Measurements from ENCODE around the gene C1orf105.

DNA sequence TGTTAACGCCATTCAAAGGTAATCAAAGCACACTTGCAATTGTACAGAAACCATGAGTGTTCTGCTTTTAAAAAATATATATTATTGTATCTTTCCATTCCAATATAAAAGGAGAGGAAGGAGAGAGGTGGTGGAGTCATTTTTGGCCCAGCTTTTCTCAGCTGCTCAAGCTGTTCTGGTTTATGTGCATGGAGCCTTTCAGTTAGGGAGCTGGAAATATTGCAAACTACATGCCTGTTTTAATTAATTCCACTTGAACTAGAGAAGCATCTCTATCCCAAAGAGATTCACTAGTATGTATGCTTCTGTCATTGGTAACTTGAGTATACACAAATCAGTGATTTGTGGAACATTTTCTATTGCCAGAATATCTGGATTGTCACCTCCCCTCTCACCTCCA, 28.5 kb upstream of the C1orf105 start:
- TF ChIP-seq, protein P1, sequence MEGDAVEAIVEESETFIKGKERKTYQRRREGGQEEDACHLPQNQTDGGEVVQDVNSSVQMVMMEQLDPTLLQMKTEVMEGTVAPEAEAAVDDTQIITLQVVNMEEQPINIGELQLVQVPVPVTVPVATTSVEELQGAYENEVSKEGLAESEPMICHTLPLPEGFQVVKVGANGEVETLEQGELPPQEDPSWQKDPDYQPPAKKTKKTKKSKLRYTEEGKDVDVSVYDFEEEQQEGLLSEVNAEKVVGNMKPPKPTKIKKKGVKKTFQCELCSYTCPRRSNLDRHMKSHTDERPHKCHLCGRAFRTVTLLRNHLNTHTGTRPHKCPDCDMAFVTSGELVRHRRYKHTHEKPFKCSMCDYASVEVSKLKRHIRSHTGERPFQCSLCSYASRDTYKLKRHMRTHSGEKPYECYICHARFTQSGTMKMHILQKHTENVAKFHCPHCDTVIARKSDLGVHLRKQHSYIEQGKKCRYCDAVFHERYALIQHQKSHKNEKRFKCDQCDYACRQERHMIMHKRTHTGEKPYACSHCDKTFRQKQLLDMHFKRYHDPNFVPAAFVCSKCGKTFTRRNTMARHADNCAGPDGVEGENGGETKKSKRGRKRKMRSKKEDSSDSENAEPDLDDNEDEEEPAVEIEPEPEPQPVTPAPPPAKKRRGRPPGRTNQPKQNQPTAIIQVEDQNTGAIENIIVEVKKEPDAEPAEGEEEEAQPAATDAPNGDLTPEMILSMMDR (IDR thresholded peaks at IDR 0.05; ENCODE audit: low read depth, low read length, missing input control), result no peak
- TF ChIP-seq, protein P2, sequence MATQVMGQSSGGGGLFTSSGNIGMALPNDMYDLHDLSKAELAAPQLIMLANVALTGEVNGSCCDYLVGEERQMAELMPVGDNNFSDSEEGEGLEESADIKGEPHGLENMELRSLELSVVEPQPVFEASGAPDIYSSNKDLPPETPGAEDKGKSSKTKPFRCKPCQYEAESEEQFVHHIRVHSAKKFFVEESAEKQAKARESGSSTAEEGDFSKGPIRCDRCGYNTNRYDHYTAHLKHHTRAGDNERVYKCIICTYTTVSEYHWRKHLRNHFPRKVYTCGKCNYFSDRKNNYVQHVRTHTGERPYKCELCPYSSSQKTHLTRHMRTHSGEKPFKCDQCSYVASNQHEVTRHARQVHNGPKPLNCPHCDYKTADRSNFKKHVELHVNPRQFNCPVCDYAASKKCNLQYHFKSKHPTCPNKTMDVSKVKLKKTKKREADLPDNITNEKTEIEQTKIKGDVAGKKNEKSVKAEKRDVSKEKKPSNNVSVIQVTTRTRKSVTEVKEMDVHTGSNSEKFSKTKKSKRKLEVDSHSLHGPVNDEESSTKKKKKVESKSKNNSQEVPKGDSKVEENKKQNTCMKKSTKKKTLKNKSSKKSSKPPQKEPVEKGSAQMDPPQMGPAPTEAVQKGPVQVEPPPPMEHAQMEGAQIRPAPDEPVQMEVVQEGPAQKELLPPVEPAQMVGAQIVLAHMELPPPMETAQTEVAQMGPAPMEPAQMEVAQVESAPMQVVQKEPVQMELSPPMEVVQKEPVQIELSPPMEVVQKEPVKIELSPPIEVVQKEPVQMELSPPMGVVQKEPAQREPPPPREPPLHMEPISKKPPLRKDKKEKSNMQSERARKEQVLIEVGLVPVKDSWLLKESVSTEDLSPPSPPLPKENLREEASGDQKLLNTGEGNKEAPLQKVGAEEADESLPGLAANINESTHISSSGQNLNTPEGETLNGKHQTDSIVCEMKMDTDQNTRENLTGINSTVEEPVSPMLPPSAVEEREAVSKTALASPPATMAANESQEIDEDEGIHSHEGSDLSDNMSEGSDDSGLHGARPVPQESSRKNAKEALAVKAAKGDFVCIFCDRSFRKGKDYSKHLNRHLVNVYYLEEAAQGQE (IDR thresholded peaks at IDR 0.05), result no peak
- TF ChIP-seq ATF3 (IDR thresholded peaks at IDR 0.05), result no peak
- TF ChIP-seq TAF1 (conservative IDR thresholded peaks at IDR 0.05), result no peak
- TF ChIP-seq GABPA (IDR thresholded peaks at IDR 0.05 in 1 of 2, conservative IDR thresholded peaks at IDR 0.05 in 1 of 2), result no peak
- TF ChIP-seq, protein P3, sequence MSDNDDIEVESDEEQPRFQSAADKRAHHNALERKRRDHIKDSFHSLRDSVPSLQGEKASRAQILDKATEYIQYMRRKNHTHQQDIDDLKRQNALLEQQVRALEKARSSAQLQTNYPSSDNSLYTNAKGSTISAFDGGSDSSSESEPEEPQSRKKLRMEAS (IDR thresholded peaks at IDR 0.05), result no peak
- TF ChIP-seq EGR1 (IDR thresholded peaks at IDR 0.05; ENCODE audit: low read depth in 2 of 2), result no peak
- TF ChIP-seq JUND (IDR thresholded peaks at IDR 0.05), result no peak
- no peak for TF ChIP-seq YY1 (IDR thresholded peaks at IDR 0.05)
- TF ChIP-seq RAD21 (IDR thresholded peaks at IDR 0.05), result no peak
- TF ChIP-seq FOXA1 (IDR thresholded peaks at IDR 0.05), result no peak
- no peak for TF ChIP-seq HNF4G (IDR thresholded peaks at IDR 0.05)
